Measurements from ENCODE around the gene CLCN4.

- TF ChIP-seq CTCF (IDR thresholded peaks at IDR 0.05) (no peak), EP300 (IDR thresholded peaks at IDR 0.05) (no peak)
Observed at GRCh38 chrX:10130354-10130753, 26.4 kb upstream of the CLCN4 start.

Data from suprapubic skin (tissue), 3 donors.